DND-41 (cell line): ENCODE measurements around the gene REPS2.

Experiments
- ATAC-seq: fragments of 200-7000 bp; cut with Tn5 transposase; 3 replicates; pipeline ENCODE4 v1.9.1; 2021; ENCODE audit warnings: low read depth; ENCODE audit not compliant: insufficient read depth
- DNase-seq: peaks from one replicate; pipeline ENCODE4 v3.0.0-alpha.2; 2020
- H2AFZ ChIP-seq: 2 replicates; pipeline ENCODE4 v1.6.0; 2012; ENCODE audit warnings: low read depth, low read length
- H3K27ac ChIP-seq: 2 replicates; pipeline ENCODE4 v1.5.1; 2012; ENCODE audit warnings: low read length, inconsistent platforms
- H3K27me3 ChIP-seq: fragments of 200-600 bp; sonication (generic); 2 replicates; pipeline ENCODE4 v1.6.0; 2012; ENCODE audit warnings: low read length, mild to moderate bottlenecking, inconsistent platforms; ENCODE audit not compliant: insufficient read depth, poor library complexity
- H3K36me3 ChIP-seq: 2 replicates; pipeline ENCODE4 v1.5.1; 2012; ENCODE audit warnings: low read length, inconsistent platforms; ENCODE audit not compliant: insufficient read depth
- H3K4me1 ChIP-seq: 2 replicates; pipeline ENCODE4 v1.5.1; 2012; ENCODE audit warnings: mild to moderate bottlenecking, low read length; ENCODE audit not compliant: insufficient read depth
- H3K4me2 ChIP-seq: 2 replicates; pipeline ENCODE4 v1.6.0; 2012; ENCODE audit warnings: mild to moderate bottlenecking, moderate library complexity, low read length, inconsistent platforms; ENCODE audit not compliant: insufficient read depth
- H3K4me3 ChIP-seq, 2 experiments: fragments of 200-600 bp in 1 of 2; shearing (Covaris generic) in 1 of 2; 2 replicates each; pipeline ENCODE4 v1.5.1; 2012 to 2016; ENCODE audit warnings: inconsistent platforms in 2 of 2, low read length in 2 of 2, mild to moderate bottlenecking in 2 of 2, low read depth in 1 of 2, moderate library complexity in 1 of 2
- H3K79me2 ChIP-seq: 2 replicates; pipeline ENCODE4 v1.6.0; 2012; ENCODE audit warnings: low read length, inconsistent platforms; ENCODE audit not compliant: insufficient read depth
- H3K9ac ChIP-seq: 2 replicates; pipeline ENCODE4 v1.6.0; 2012; ENCODE audit warnings: low read depth, mild to moderate bottlenecking, inconsistent platforms, low read length, moderate library complexity
- H3K9me3 ChIP-seq: 2 replicates; pipeline ENCODE4 v1.5.1; 2012; ENCODE audit warnings: low read length, moderate library complexity, mild to moderate bottlenecking, inconsistent platforms; ENCODE audit not compliant: insufficient read depth, severe bottlenecking
- H4K20me1 ChIP-seq: 2 replicates; pipeline ENCODE4 v1.6.0; 2012; ENCODE audit warnings: low read length; ENCODE audit not compliant: insufficient read depth
- EZH2 ChIP-seq: IDR thresholded peaks from 3 replicates; pipeline ENCODE4 v1.6.1; 2012; ENCODE audit warnings: borderline replicate concordance, low read depth, mild to moderate bottlenecking, moderate library complexity, low read length, inconsistent platforms; ENCODE audit not compliant: severe bottlenecking
- TF ChIP-seq, protein P1 (sequence below): IDR thresholded peaks from 2 replicates; pipeline ENCODE4 v1.5.1; 2012; ENCODE audit warnings: borderline replicate concordance, low read length, moderate library complexity, mild to moderate bottlenecking; ENCODE audit not compliant: poor library complexity, severe bottlenecking; ENCODE audit errors: extremely low read depth

The REPS2 gene

DNA sequence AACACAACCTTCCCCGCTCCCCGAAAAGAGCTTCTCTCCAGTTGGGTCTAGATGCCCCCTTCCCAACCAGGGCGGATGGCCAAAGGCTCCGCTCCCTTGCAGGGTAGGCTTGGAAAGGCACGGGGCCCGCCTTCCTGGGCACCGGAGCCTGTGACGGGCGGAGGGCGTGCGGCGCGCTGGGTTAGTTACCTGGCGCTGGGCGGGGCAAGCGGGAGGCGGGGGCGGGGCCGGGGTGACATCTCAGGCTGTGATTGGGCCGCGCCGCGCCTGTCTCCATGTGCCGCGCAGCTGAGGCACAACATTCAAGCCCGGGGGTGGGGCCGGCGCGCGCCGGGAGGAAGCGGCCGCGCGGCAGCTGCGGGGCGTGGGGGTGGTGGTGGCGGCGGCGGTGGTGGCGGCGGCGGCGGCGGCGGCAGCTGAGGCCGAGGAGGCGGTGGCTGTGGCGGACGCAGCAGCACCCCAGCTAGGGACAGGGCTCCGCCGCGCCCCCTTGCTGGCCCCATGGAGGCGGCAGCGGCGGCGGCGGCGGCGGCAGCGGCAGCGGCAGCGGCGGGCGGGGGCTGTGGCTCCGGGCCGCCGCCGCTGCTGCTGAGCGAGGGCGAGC, at the start of gene REPS2:
Gene REPS2, plus strand, starts transcription at position 298 of the 604 bp plus-strand sequence. Its CDS starts 204 bp downstream, at position 502.
- TF ChIP-seq, protein P1, sequence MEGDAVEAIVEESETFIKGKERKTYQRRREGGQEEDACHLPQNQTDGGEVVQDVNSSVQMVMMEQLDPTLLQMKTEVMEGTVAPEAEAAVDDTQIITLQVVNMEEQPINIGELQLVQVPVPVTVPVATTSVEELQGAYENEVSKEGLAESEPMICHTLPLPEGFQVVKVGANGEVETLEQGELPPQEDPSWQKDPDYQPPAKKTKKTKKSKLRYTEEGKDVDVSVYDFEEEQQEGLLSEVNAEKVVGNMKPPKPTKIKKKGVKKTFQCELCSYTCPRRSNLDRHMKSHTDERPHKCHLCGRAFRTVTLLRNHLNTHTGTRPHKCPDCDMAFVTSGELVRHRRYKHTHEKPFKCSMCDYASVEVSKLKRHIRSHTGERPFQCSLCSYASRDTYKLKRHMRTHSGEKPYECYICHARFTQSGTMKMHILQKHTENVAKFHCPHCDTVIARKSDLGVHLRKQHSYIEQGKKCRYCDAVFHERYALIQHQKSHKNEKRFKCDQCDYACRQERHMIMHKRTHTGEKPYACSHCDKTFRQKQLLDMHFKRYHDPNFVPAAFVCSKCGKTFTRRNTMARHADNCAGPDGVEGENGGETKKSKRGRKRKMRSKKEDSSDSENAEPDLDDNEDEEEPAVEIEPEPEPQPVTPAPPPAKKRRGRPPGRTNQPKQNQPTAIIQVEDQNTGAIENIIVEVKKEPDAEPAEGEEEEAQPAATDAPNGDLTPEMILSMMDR = no peak
- TF ChIP-seq EZH2 = no peak
- Histone ChIP-seq H3K79me2 (no peaks in the 10 kb centered on the region), H3K27ac (no peak within 1 kb of the TSS), H3K4me1 (no peaks in the 10 kb centered on the region), H2AFZ (no peak within 1 kb of the TSS), H3K4me3 (no peak within 1 kb of the TSS), H4K20me1 (no peaks in the 10 kb centered on the region), H3K4me2 (no peak within 1 kb of the TSS), H3K9me3 (no peaks in the 10 kb centered on the region), H3K9ac (no peak within 1 kb of the TSS), H3K36me3 (no peaks in the 10 kb centered on the region), H3K27me3 (no peaks in the 10 kb centered on the region)
- DNase-seq = no peak
- ATAC-seq = no peak

- H3K27me3 ChIP-seq = no peaks in the 10 kb centered on the region
- no peak for DNase-seq
- H3K4me3 ChIP-seq = no peak overlapping the region
- TF ChIP-seq, protein P1 = no peak
- no peak for TF ChIP-seq EZH2
- H3K36me3 ChIP-seq = no peaks in the 10 kb centered on the region
- no peak overlapping the region for H3K27ac ChIP-seq
- no peak overlapping the region for H3K4me2 ChIP-seq
- H3K9ac ChIP-seq = no peak overlapping the region
- no peak for ATAC-seq
- H3K9me3 ChIP-seq = no peaks in the 10 kb centered on the region
- no peaks in the 10 kb centered on the region for H4K20me1 ChIP-seq
- H3K79me2 ChIP-seq = no peaks in the 10 kb centered on the region
- H2AFZ ChIP-seq = no peak overlapping the region
- peaks cover 3% of the 10 kb centered on the region for H3K4me1 ChIP-seq
Measured at GRCh38 chrX:16897445-16897844, 49.0 kb upstream of the REPS2 start.

GRCh38 chrX:16903274-16904022, 43.0 kb upstream of the REPS2 start:
- TF ChIP-seq EZH2 = no peak
- TF ChIP-seq, protein P1 = no peak
- H3K9me3 ChIP-seq = no peaks in the 10 kb centered on the region
- no peaks in the 10 kb centered on the region for H3K27me3 ChIP-seq
- H3K27ac ChIP-seq = no peak overlapping the region
- H2AFZ ChIP-seq = no peak overlapping the region
- no peaks in the 10 kb centered on the region for H3K36me3 ChIP-seq
- H4K20me1 ChIP-seq = no peaks in the 10 kb centered on the region
- no peak overlapping the region for H3K4me2 ChIP-seq
- DNase-seq (no peak), ATAC-seq (no peak)
- H3K79me2 ChIP-seq = no peaks in the 10 kb centered on the region
- H3K4me1 ChIP-seq = no peaks in the 10 kb centered on the region
- H3K9ac ChIP-seq = no peak overlapping the region
- H3K4me3 ChIP-seq = no peak overlapping the region
